Pancreas (tissue), 10 donors: ENCODE measurements around the gene SELENOT. TPM values are rescaled to one million over a fixed set of nuclear protein-coding genes. Genes with fewer than 3 reads are reported as not detected.

Source experiments
- ATAC-seq, 4 donors: fragments of 200-7000 bp; cut with Tn5 transposase; one replicate each; pipeline versions ENCODE4 v1.8.0 to v1.9.1; 2020; ENCODE audit warnings: mild to moderate bottlenecking in 4 of 4, moderate library complexity in 4 of 4
- DNase-seq, 6 donors: peaks; one replicate each; pipeline ENCODE4 v3.0.0-alpha.2; 2020
- FAIRE-seq: peaks from 2 replicates; lab custom pipeline; 2012; peaks lifted over from hg19 to GRCh38; lab: Jason Lieb, UNC
- H3K27ac ChIP-seq, 4 donors: fragments of 200-600 bp; sonication (generic); 1 replicate in 3 of 4; 2 replicates in 1 of 4; pipeline versions ENCODE4 v1.5.0 to v1.8.0; 2020
- H3K27me3 ChIP-seq, 4 donors: fragments of 200-600 bp; one replicate each; pipeline ENCODE4 v1.8.0; 2021
- H3K36me3 ChIP-seq, 3 donors: fragments of 200-600 bp; sonication (generic) in 1 of 3; one replicate each; pipeline versions ENCODE4 v1.5.0 to v1.8.0; 2020 to 2021
- H3K4me1 ChIP-seq, 3 donors: fragments of 200-600 bp; one replicate each; pipeline ENCODE4 v1.8.0; 2021
- H3K4me3 ChIP-seq, 4 donors: fragments of 200-600 bp; sonication (generic) in 2 of 4; one replicate each; pipeline versions ENCODE4 v1.5.0 to v1.8.0; 2020 to 2021
- H3K9me3 ChIP-seq, 4 donors: fragments of 200-600 bp; one replicate each; pipeline ENCODE4 v1.8.0; 2021
- WGBS, 2 donors: extraction: QIAGEN DNeasy Blood & Tissue Kit; methylation state at CpG; one replicate each; pipeline ENCODE4 v1.1.7; 2013; 5-methylcytosine and 5-hydroxymethylcytosine counted together
- intact Hi-C, 3 donors: fragments of 100-400 bp; cut with DNase I; formaldehyde crosslinking; loops; one replicate each; pipeline versions ENCODE4 v1.11.1 to v1.14.2; 2022
- polyA plus RNA-seq, 2 donors: library from polyadenylated mRNA; stranded (reverse); fragments of 200-250 nt; gene quantifications; one replicate each; pipeline ENCODE4 v1.2.3, GENCODE V29; 2013
- total RNA-seq, 6 donors: library from RNA; stranded (reverse); fragmentation: NEBNext Ultra II Directional in 4 of 6; extraction: Animal tissue kit (Norgen Biotek cat#: 25700) in 4 of 6; gene quantifications; one replicate each; pipeline versions ENCODE4 v1.2.1 to v1.2.4, GENCODE V29; 2021 to 2023
- TF ChIP-seq, protein P1 (sequence below), 4 donors: fragments of 200-600 bp; sonication (generic) in 3 of 4; IDR thresholded peaks; one replicate each; pipeline versions ENCODE4 v1.5.0 to v1.8.0; 2021; ENCODE audit warnings: antibody characterized with exemption in 4 of 4
- donor health status: healthy with polysubstance abuse.
- donor health status: DM: no; HTN: no; CAD: no; lungs with moderate emphysema.
- donor health status: DM: no; HTN: no; CAD: no.
- donor health status: control.
- donor health status: control.
- donor health status: Bipolar disorder and iron deficiency.
- donor health status: DM: yes; HTN: yes; CAD: no.
- donor health status: DM: no; HTN: no; CAD: no.
- donor health status: DM: no; HTN: no; CAD: no.
- donor health status: DM: yes; HTN: yes; CAD: no.

The SELENOT gene
- total RNA-seq (10 to 100 TPM; 29.0 to 56.9 (median 42.1) TPM), polyA plus RNA-seq (10 to 100 TPM; 11.2 to 51.1 TPM)

GRCh38 chr3:150603153-150603979, at the start of gene SELENOT:
Gene SELENOT (plus strand): TSS chr3:150603321. CDS start chr3:150603363, 42 bp downstream.
- DNase-seq = peak; percentile 90 to 99 (median 96)

DNA sequence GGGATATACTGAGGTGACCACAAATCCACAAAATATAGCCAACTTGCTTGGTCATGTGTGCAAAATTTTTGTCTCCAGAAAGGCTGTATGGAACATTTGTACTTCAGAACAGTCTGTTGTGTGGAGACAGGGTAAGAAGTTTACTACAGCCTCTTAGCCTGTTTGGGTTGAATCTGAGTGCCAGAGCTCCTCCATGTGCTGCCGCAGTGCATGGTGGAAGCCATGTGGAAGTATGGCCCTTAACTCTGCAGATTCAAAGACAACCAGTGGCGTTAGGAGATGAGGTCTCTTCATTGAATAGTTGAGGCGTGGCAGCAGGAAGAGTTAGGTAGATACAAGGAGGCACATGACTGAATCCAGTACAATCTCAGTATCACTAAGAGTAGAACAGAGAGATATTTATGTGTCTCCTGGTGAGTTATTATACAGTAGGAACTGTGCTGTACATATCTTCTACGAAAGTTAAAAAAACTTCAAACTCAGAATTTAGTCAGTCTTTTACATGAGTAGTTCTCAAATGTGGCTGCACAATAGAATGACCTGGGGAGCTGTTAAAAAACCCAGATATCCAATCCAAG, 47.2 kb upstream of the SELENOT start:
- no peaks in the 10 kb centered on the region for H3K27me3 ChIP-seq
- no peak for ATAC-seq
- WGBS, 2 donors = 93% methylated on average over 4 of the region's 4 CpGs
- no peak for FAIRE-seq
- no peaks in the 10 kb centered on the region for H3K9me3 ChIP-seq
- DNase-seq = no peak
- H3K36me3 ChIP-seq = peaks cover 0 to 12% (median 10%) of the 10 kb centered on the region in 3 donors
- intact Hi-C loops = no loop called here
- no peak overlapping the region for H3K27ac ChIP-seq
- H3K4me3 ChIP-seq = no peak overlapping the region
- TF ChIP-seq, protein P1, sequence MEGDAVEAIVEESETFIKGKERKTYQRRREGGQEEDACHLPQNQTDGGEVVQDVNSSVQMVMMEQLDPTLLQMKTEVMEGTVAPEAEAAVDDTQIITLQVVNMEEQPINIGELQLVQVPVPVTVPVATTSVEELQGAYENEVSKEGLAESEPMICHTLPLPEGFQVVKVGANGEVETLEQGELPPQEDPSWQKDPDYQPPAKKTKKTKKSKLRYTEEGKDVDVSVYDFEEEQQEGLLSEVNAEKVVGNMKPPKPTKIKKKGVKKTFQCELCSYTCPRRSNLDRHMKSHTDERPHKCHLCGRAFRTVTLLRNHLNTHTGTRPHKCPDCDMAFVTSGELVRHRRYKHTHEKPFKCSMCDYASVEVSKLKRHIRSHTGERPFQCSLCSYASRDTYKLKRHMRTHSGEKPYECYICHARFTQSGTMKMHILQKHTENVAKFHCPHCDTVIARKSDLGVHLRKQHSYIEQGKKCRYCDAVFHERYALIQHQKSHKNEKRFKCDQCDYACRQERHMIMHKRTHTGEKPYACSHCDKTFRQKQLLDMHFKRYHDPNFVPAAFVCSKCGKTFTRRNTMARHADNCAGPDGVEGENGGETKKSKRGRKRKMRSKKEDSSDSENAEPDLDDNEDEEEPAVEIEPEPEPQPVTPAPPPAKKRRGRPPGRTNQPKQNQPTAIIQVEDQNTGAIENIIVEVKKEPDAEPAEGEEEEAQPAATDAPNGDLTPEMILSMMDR (IDR thresholded peaks at IDR 0.05) = no peak
- peaks cover 0 to 4% (median 3%) of the 10 kb centered on the region in 3 donors for H3K4me1 ChIP-seq

More at GRCh38 chr3:150603153-150603979, at the start of gene SELENOT:
- WGBS, 2 donors = 0% methylated on average over 69 of the region's 69 CpGs
- H3K4me3 ChIP-seq = peak within 1 kb of the TSS; percentile 68 to 81 (median 76)
- FAIRE-seq (no peak), ATAC-seq (peak; percentile 90 to 99 (median 95))
- H3K27ac ChIP-seq = peak within 1 kb of the TSS; percentile 79 to 93 (median 90)
- no peaks in the 10 kb centered on the region for H3K36me3 ChIP-seq
- H3K9me3 ChIP-seq = no peaks in the 10 kb centered on the region
- H3K4me1 ChIP-seq = peaks cover 4 to 37% (median 33%) of the 10 kb centered on the region in 3 donors
- no peaks in the 10 kb centered on the region for H3K27me3 ChIP-seq
- TF ChIP-seq, protein P1 (IDR thresholded peaks at IDR 0.05) = peak in 1 of 4 donors; percentile 30
- intact Hi-C loops = no loop called here

- peaks cover 0 to 4% (median 3%) of the 10 kb centered on the region in 3 donors for H3K4me1 ChIP-seq
- DNase-seq = no peak
- no peak overlapping the region for H3K4me3 ChIP-seq
- TF ChIP-seq, protein P1 (IDR thresholded peaks at IDR 0.05) = no peak
- WGBS, 2 donors = 27 to 40% methylated on average over 2 of the region's 2 CpGs
- FAIRE-seq = no peak
- no peak overlapping the region for H3K27ac ChIP-seq
- peaks cover 0 to 12% (median 10%) of the 10 kb centered on the region in 3 donors for H3K36me3 ChIP-seq
- no peaks in the 10 kb centered on the region for H3K9me3 ChIP-seq
- intact Hi-C loops = no loop called here
- no peaks in the 10 kb centered on the region for H3K27me3 ChIP-seq
- no peak for ATAC-seq
Observed at GRCh38 chr3:150556792-150557191, 46.3 kb upstream of the SELENOT start.

DNA sequence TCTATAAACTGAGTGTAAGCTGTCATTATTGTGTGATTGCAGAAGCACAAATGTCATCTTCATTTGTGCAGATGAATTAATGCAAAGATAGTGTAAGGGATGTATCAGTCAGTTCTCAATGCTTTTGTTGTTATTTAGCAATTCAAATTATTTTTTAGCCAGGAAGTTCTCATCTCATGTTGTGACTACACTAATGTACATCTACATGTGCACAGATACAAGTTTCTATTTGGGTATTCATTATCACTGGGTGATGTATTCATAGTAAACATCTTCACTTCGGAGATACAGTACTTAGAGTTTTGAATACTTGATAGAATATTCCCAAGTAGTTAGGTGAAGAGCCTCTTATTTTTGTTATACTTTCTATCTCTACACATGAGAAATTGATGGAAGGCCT, 45.4 kb upstream of the SELENOT start:
- 38 to 58% methylated on average over 1 of the region's 1 CpG for WGBS, 2 donors
- Histone ChIP-seq H3K27me3 (no peaks in the 10 kb centered on the region), H3K4me1 (peaks cover 0 to 4% (median 3%) of the 10 kb centered on the region in 3 donors), H3K9me3 (no peaks in the 10 kb centered on the region), H3K4me3 (no peak overlapping the region), H3K27ac (no peak overlapping the region), H3K36me3 (peaks cover 0 to 9% (median 7%) of the 10 kb centered on the region in 3 donors)
- TF ChIP-seq, protein P1 (IDR thresholded peaks at IDR 0.05) = no peak
- no peak for ATAC-seq
- FAIRE-seq = no peak
- DNase-seq = no peak
- intact Hi-C loops = no loop called here
